Measurements from ENCODE around the gene PHC2.

The PHC2 gene

GRCh38 chr1:33438364-33439160 is 7.7 kb upstream of the PHC2 start:
- no peak for FAIRE-seq

GRCh38 chr1:33436557-33437285 is 5.8 kb upstream of the PHC2 start:
- FAIRE-seq (no peak), DNase-seq (ENCODE audit: insufficient read length, low spot score) (no peak)

More at GRCh38 chr1:33438364-33439160, 7.7 kb upstream of the PHC2 start:
- TF ChIP-seq POU2F2 (IDR thresholded peaks at IDR 0.05; ENCODE audit: low read depth, low read length) = no peak
- no peak for DNase-seq (ENCODE audit: insufficient read length, low spot score)

GRCh38 chr1:33435096-33435820 is 4.4 kb upstream of the PHC2 start:
- FAIRE-seq (no peak), DNase-seq (ENCODE audit: insufficient read length, low spot score) (no peak)
- TF ChIP-seq SPI1 (IDR thresholded peaks at IDR 0.05; ENCODE audit: low read depth, low read length) (no peak), POLR2A (IDR thresholded peaks at IDR 0.05; ENCODE audit: low read depth, low read length) (no peak), TAF1 (IDR thresholded peaks at IDR 0.05; ENCODE audit: low read depth, low read length) (no peak), PAX5 (IDR thresholded peaks at IDR 0.05; ENCODE audit: insufficient read depth, low read length, severe bottlenecking) (no peak), POU2F2 (IDR thresholded peaks at IDR 0.05; ENCODE audit: low read depth, low read length) (no peak), POLR2AphosphoS5 (IDR thresholded peaks at IDR 0.05; ENCODE audit: low read depth, low read length) (no peak)

More at GRCh38 chr1:33436557-33437285, 5.8 kb upstream of the PHC2 start:
- TF ChIP-seq POLR2AphosphoS5 (IDR thresholded peaks at IDR 0.05; ENCODE audit: low read depth, low read length) = no peak
- no peak for TF ChIP-seq POLR2A (IDR thresholded peaks at IDR 0.05; ENCODE audit: low read depth, low read length)
- TF ChIP-seq POU2F2 (IDR thresholded peaks at IDR 0.05; ENCODE audit: low read depth, low read length) = no peak
- no peak for TF ChIP-seq SPI1 (IDR thresholded peaks at IDR 0.05; ENCODE audit: low read depth, low read length)
- no peak for TF ChIP-seq PAX5 (IDR thresholded peaks at IDR 0.05; ENCODE audit: insufficient read depth, low read length, severe bottlenecking)
- no peak for TF ChIP-seq TAF1 (IDR thresholded peaks at IDR 0.05; ENCODE audit: low read depth, low read length)

- FAIRE-seq (no peak), DNase-seq (ENCODE audit: insufficient read length, low spot score) (no peak)
- TF ChIP-seq SPI1 (IDR thresholded peaks at IDR 0.05; ENCODE audit: low read depth, low read length) = no peak
- TF ChIP-seq PAX5 (IDR thresholded peaks at IDR 0.05; ENCODE audit: insufficient read depth, low read length, severe bottlenecking) = no peak
- no peak for TF ChIP-seq POLR2AphosphoS5 (IDR thresholded peaks at IDR 0.05; ENCODE audit: low read depth, low read length)
- TF ChIP-seq TAF1 (IDR thresholded peaks at IDR 0.05; ENCODE audit: low read depth, low read length) = no peak
- TF ChIP-seq POLR2A (IDR thresholded peaks at IDR 0.05; ENCODE audit: low read depth, low read length) = no peak
- TF ChIP-seq POU2F2 (IDR thresholded peaks at IDR 0.05; ENCODE audit: low read depth, low read length) = no peak
These were observed 3.5 kb upstream of the PHC2 start for GRCh38 chr1:33434363-33434750.

GRCh38 chr1:33433509-33434362 is 2.8 kb upstream of the PHC2 start:
- DNase-seq (ENCODE audit: insufficient read length, low spot score) = no peak
- TF ChIP-seq POLR2AphosphoS5 (IDR thresholded peaks at IDR 0.05; ENCODE audit: low read depth, low read length) (no peak), POLR2A (IDR thresholded peaks at IDR 0.05; ENCODE audit: low read depth, low read length) (no peak), SPI1 (IDR thresholded peaks at IDR 0.05; ENCODE audit: low read depth, low read length) (peak; percentile 20; the same call in 1 of the 2 replicates)
- FAIRE-seq = no peak

GRCh38 chr1:33429856-33430691 is 821 bp downstream of the PHC2 start:
- FAIRE-seq (no peak), DNase-seq (ENCODE audit: insufficient read length, low spot score) (peak; percentile 31)

GRCh38 chr1:33429332-33429731 is 1.6 kb downstream of the PHC2 start:
- TF ChIP-seq SPI1 (IDR thresholded peaks at IDR 0.05; ENCODE audit: low read depth, low read length) (no peak), POLR2AphosphoS5 (IDR thresholded peaks at IDR 0.05; ENCODE audit: low read depth, low read length) (no peak), POU2F2 (IDR thresholded peaks at IDR 0.05; ENCODE audit: low read depth, low read length) (no peak), POLR2A (IDR thresholded peaks at IDR 0.05; ENCODE audit: low read depth, low read length) (no peak), TAF1 (IDR thresholded peaks at IDR 0.05; ENCODE audit: low read depth, low read length) (no peak), PAX5 (IDR thresholded peaks at IDR 0.05; ENCODE audit: insufficient read depth, low read length, severe bottlenecking) (no peak)
- FAIRE-seq = no peak
- DNase-seq (ENCODE audit: insufficient read length, low spot score) = no peak

More at GRCh38 chr1:33429856-33430691, 821 bp downstream of the PHC2 start:
- TF ChIP-seq POLR2A (IDR thresholded peaks at IDR 0.05; ENCODE audit: low read depth, low read length) = no peak
- no peak for TF ChIP-seq POU2F2 (IDR thresholded peaks at IDR 0.05; ENCODE audit: low read depth, low read length)
- no peak for TF ChIP-seq SPI1 (IDR thresholded peaks at IDR 0.05; ENCODE audit: low read depth, low read length)
- no peak for TF ChIP-seq TAF1 (IDR thresholded peaks at IDR 0.05; ENCODE audit: low read depth, low read length)
- TF ChIP-seq POLR2AphosphoS5 (IDR thresholded peaks at IDR 0.05; ENCODE audit: low read depth, low read length) = no peak
- TF ChIP-seq PAX5 (IDR thresholded peaks at IDR 0.05; ENCODE audit: insufficient read depth, low read length, severe bottlenecking) = no peak

GRCh38 chr1:33428661-33429060 is 2.2 kb downstream of the PHC2 start:
- TF ChIP-seq PAX5 (IDR thresholded peaks at IDR 0.05; ENCODE audit: insufficient read depth, low read length, severe bottlenecking) (no peak), SPI1 (IDR thresholded peaks at IDR 0.05; ENCODE audit: low read depth, low read length) (no peak), POU2F2 (IDR thresholded peaks at IDR 0.05; ENCODE audit: low read depth, low read length) (no peak), POLR2AphosphoS5 (IDR thresholded peaks at IDR 0.05; ENCODE audit: low read depth, low read length) (no peak), POLR2A (IDR thresholded peaks at IDR 0.05; ENCODE audit: low read depth, low read length) (no peak), TAF1 (IDR thresholded peaks at IDR 0.05; ENCODE audit: low read depth, low read length) (no peak)
- DNase-seq (ENCODE audit: insufficient read length, low spot score) (no peak), FAIRE-seq (no peak)
